Activated T-cell treated with anti-CD3 and anti-CD28 coated beads for 48 hours (primary cell): Measurements from ENCODE around the gene HSDL2.

Experiments used
- DNase-seq: peaks from one replicate; pipeline ENCODE4 v3.0.0-alpha.2; 2020; ENCODE audit warnings: low read depth

The HSDL2 gene

DNA sequence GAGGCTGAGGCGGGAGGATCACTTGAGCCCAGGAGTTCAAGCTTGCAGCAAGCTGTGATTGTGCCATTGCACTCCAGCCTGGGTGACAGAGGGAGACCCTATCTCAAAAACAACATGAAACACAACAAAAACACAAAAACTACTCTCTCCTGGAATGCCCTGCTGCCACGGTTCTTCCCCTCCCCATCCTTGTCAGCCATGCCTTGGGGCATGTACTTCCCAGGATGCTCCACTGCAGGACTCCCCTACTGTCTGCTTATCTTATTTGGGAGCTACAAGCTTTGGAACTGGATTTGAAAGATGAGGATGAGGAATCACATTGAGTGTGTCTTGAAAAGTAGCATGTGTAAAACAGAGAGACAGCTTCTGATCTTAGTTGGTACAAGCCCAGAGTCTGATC, 66.6 kb downstream of the HSDL2 start:
- no peak for DNase-seq

DNA sequence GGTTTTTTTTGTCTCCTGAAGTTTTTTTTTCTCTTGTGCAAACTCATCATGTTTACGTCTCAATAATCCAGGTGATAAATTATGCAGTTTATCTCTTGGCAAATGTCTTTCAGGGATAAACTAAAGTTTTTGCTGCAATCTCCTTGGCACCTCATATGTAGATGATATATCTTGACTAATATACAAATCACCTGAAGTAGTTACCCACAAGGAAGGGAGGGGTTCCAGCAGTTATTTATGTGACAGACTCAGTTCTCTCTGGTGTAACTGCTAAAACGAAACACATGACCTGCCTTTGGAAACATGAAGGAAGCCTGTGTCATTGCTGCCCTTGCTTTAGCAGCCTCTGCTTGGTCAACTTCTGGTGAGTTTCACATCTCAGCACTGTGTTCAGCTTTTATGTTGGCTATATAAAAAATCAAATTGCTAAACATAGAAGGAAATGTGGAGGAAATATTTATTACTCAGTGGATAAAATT, 67.4 kb downstream of the HSDL2 start:
- no peak for DNase-seq

DNA sequence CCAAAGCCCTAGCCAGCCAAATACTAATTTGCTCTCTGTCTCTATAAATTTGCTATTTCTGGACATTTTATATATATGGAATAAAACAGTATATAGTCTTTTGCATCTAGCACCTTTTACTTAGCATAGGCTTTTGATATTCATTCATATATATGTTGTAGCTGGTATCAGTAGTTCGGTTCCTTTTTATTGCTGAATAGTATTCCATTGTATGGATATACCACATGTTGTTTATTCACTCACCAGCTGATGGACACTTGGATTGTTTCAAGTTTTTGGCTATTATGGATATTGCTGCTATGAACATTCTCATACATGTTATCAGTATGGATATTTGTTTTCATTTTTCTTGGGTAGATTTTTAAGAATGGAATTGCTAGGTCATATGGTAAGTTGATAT, 82.9 kb downstream of the HSDL2 start:
- DNase-seq = no peak

DNA sequence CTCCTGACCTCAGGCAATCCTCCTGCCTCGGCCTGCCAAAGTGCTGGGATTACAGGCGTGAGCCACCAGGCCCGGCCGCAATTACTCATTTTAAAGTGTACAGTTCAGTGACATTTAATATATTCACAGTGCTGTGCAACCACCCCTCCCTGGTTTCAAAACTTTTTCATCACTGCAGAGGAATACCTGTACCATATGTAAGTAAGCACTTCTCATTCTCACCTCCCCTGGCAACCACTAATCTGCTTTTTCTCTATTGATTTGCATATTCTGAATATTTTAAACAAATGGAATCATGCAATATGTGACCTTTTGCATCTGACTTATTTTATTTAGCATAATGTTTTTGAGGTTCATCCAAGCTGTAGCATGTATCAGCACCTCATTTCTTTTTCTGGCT, 85.4 kb downstream of the HSDL2 start:
- no peak for DNase-seq

DNA sequence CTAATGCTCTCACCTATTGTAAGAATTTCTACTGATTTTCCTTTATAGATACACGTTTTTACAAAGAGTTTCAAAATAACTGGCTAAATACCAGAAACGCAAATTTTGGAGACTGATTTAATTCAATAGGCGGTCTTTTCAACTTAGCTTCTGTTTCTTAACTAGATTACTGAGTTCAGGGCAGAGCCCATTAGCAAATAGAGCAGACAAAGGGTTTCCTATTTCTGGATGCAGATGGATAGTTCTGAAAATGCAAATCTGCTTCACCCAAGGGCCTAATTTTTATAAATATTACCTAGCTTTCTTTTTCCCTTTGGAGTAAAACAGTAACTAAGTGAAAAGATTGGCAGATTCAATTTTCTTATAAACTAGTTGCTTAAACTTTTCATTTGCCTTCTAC, 93.1 kb downstream of the HSDL2 start:
- DNase-seq = no peak

DNA sequence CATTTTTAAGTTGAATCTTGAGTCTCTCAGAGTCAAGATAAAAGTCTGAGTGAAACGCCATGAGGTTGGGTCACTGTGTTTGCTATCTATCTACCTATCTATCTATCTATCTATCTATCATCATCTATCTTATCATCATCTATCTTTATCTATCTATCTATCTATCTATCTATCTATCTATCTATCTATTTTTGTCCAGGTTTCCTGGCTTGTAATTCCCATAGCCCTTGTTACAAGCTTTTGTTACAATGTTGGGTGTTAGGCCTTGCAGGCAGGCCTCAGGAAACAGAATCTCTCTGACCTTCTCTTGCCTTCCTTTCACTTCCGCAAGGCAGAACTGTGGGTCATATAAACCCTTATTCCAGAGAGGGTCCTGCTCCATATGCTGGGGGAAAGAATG, 94.1 kb downstream of the HSDL2 start:
- no peak for DNase-seq

DNA sequence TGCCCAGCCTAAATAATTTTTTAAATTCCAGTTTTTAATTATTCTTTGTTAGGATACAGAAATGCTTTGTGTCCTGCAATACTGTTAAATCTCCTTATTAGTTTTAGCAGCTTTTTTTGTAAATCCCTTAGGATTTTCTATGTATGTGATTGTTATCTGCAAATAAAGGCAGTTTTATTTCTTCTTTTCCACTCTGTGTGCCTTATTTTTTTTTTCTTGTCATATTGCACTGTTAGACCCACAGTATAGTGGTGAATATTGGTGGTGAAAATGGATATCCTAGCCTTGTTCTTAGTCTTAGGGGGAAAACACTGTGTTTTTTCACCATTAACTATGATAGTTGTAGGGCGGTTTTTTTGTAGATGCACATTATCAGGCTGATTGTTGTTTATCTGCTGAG, 95.4 kb downstream of the HSDL2 start:
- DNase-seq = no peak

DNA sequence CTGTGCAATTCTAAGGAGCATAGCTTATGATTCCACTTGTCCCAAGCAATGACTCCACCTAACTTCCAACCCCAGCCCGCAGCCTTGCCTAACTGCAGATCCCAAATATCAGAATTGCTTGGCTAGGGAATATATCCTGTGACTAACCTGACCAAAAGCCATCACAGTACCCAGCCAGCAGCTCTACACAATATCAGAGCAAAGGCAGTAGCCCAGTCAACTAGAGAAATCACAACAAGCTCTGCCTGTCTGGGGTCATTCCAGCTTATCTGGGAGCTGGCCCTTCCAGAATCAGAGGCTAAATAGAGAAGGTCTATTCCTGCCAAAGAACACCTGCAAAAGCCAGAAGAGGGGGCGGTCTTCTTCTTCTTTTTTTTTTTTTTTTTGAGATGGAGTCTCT, 97.4 kb downstream of the HSDL2 start:
- no peak for DNase-seq

DNA sequence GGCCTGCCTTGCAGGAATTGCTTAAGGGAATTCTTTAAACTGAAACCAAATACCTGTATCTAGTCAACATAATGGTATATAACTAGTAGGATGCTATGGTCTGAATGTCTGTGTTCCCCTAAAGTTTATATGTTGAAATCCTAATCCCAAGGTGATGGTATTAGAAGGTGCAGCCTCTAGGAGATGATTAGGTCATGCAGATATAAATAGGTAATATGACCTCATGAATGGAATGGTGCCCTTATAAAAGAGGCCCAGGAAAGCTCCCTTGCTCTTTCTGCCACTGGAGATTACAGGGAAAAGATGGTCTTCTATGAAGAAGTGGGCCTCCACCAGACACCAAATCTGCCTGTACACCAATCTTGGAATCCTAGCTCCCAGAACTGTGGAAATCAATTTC, 99.3 kb downstream of the HSDL2 start:
- DNase-seq = no peak

DNA sequence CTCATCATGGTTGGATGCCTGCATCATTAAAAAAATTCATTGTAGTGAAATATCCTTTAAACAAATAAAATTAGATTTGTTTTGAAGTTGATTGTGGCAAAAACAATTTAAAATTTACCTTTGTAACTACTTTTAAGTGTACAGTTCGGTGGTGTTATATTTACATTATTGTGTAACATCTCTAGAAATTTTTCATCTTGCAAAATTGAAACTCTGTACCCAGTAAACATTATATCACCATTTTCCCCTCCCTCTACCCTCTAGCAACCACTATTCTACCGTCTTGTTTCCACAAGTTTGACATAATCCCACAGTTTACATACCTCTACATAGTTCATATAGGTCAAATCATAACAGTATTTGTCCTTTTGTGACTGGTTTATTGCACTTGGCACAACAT, 104.7 kb downstream of the HSDL2 start:
- no peak for DNase-seq

DNA sequence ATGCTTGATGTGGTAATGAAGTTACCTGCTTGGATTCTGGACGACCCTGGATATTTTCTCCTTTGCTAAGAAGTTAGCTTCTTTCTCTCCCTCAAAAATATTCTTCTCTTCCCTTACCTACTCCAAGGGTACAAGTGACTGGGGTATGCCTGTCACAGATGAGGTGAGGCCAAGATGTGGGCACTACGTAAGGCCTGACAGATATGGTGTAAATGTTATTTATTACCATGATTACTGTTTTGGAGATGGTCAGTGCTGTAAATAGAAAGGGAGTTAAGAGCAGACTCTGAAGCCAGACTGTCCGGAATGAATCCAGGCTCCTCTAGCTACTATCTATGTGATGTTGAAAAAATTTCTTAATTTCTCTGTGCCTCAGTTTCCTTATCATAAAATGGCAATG, 105.7 kb downstream of the HSDL2 start:
- DNase-seq = no peak

DNA sequence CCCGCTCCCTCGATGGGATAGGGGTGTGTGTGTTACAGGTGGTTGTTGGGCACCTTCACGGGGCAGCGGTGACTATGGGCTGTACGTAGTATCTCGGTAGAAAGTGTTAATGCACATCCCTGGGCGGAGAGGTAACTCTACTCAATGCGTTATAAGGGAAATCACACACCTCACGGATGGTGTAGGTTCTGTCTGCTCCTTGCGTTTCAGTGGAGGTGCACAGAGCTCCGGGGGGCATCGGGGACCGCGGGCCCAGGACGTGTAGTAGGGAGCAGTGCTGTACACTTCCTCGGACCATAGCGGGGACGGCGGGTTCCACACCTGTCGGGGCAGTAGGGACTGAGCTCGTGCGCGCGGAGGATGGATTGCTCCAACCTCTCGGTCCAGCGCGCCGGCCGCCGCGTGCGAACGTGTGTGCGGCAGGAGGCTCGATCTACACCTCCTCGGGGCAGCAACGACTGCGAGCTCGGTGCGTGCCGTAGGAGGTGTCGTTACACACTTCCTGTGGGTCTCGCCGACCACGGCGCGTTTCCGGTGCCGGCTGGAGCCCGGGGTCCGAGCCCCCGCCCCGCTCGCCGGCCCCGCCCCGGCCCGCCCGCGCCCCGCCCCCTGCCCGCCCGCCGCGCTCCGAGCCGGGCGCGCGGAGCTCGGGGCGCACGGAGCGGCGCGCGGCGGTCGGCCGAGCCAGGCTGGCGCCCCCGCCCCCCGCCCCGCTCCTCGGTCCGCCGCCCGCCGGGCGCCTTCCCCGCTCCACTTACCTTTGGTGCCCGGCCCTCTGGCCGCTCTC, 106.5 kb downstream of the HSDL2 start, which contains the start of gene KIAA1958:
Gene KIAA1958 (plus strand): TSS at position 607 of the 787 bp plus-strand sequence. CDS start 87,254 bp downstream, outside the sequence.
- peak; percentile 84 for DNase-seq

DNA sequence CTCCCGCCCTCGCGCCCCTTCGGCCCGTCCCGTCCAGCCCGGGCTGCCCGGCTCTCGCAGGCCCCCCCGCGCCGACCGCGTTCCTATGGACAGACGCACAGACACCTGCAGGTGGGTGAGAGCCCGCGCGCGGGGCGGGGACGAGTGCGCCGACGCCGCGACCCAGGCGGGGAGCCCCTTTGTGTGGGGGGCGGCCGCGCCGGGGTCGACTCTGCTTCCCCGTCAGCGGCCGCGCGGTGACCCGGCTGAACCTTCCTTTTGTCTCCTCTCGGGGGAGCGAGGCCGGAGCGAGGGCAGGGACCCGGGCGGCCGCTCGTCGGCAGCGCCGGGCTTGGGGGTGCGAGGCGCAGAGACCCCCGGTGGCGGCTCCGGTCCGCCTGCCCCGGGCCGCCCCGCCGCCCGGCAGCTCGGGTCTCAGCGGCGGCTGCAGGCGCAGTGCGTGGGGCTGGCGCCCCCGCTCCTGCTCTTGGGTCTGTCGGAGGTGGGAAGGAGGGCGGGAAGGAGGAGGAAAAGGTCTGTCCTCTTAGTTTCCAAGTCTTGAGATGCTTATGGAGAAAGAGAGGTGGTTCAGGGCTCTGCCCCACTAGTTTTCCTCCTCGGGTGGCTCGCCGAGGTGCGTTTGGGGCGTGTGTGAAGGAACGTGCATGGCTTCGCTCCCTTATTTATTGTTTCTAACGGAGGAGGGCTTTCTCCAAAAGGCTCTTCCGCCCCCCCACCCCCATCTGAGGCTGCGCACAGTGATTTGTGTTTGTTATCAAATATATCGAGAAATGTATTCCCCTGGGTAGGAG, 107.3 kb downstream of the HSDL2 start:
- peak; percentile 36 for DNase-seq

DNA sequence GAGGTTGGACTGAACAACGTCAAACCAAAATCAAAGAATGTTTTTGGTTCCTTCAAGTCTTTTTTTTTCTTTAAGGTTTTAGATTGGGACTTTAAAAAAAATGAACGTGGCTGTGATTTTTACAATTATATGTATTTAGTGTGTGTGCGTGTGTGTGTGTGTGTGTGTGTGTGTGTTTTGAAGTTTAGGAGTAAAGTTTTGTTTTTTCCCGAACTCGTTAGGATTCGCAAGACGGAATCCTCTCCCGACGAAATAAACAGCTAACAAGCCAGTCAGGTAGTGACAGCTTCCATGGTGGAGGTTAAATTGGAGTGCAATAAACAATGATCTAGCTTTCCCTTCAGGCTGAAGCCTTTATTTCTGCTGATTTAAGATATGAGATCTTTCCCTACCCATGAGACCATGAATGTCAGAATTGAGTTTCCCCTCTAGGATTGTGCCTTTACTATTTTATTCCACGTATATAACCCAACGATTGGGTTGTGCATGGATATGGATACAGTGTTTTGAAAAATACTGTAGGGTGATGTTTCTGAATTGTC, 108.0 kb downstream of the HSDL2 start:
- DNase-seq = no peak

DNA sequence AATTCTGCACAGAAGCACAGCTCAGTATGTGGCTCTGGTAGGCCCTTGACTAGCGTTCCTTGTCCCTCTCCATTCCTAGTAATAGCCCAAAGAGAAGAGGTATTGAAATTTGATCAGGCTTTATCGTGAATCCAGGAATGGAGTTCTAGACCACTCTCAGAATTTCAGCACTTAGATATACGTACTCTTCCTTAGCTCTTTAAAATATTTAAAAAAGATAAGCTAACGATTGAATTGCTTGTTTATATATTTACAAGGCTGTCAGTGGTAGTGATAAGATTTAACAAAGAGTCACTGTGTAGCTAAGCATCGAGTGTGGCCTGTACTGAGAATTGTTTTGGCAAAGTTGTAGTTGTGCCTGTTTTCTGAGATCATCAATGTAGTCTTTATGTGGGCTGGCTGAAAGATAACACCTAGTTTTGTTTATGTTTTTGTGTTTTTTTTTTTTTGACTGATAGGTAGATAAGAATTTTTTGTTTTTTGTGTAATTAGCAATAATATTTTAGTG, 109.2 kb downstream of the HSDL2 start:
- DNase-seq = no peak

DNA sequence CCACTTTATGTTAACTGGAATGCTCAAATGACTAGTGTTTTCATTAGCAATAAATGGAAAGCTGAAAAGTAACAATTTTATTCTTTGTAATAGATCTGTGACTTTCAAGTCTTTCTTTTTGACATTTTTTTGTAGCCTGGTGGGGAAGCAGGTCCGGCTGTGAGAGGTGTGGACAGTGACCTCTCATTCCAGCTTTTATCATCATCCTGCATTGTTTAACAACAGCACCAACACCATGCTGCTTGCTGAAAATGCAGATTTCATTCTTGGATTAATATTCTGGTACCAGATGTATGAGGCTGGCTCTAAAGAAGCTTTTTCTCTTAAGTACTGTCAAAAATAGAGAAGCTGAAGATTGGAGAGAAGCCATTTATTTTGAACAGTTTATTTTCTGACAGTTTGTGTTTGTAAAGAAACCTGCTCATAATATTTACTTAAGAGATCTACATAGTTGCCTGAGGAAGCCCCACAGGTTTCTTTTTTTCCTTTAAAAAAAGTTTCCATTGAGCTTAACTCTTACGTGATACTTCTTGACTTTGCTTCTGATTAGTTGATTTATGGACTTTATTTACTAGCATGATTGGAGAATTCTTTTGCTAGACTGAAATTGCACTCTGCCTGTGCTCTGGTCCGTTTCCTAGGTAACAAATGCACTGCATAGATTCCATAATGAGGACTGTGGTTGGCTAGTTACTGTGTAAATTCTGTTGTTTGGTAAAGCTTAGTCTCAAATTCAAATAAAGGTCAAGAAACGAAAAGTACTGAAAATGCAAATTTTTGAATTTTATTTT, 110.2 kb downstream of the HSDL2 start:
- DNase-seq = no peak

DNA sequence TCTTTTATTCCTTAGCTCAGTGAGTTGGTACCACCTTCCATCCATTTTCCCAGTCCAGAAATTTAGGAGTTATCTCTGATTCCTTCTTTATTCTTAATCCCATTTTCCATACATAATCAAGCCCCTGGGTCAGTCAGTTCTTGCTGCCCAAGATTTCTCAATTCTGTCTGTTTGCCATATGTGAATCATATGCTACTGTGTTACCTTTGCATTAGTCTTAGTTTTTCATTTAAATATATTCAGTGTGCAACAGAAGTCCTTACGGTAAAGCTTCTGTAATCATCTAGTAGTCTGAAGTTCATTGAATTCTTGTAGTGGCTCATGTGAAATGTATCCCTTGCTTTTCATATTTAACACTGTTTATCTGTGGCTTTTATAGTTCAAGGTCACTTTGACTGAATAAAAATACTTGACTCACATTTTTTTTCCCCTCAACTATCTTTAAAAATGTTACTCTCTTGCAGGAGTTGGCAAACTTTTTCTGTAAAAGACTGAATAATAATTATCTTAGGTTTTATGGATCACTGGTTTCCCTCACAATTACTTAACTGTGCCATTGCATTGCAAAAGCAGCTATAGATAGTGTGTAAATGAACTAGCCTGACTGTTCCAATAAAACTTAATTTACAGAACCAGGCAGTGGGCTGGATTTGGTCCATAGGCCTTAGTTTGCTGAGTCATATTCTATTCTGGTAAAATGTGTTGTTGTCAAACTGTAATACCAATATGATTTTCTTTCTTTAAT, 113.7 kb downstream of the HSDL2 start:
- DNase-seq = no peak

DNA sequence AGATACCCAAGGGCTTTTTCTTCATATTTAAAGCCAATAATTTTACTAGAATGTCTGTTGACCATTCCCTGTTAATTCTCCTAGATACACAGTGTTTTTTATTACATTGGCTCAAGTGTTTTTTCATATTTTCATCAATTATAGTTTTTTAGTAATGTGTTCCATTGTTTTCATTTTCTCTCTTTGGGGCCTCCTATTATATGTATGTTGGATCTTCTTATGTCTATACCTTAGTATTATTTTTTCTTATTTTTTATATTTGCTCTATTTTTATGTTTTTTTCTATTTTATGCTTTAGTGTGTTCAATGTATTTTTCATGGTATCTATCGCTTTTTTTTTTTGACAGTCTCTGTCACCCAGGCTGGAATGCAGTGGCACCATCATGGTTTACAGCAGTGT, 114.2 kb downstream of the HSDL2 start:
- DNase-seq = no peak

DNA sequence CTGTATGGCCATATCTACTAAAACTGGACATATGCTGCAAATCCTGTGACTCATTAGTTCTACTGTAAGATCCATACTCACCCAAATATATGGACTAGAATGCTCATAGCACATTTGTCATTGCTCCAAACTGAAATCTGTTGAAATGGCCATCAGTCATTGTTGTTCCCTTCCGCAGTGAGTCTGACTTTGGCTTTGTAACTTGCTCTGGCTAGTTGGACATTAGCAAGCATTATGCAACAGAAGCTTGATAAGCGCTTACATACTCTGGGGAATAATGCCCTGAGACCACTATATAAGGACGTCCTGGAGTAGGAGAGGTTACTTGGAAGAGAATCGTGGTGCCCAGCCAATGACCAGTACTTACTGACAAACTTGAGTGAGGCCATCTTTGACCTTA, 115.7 kb downstream of the HSDL2 start:
- no peak for DNase-seq

DNA sequence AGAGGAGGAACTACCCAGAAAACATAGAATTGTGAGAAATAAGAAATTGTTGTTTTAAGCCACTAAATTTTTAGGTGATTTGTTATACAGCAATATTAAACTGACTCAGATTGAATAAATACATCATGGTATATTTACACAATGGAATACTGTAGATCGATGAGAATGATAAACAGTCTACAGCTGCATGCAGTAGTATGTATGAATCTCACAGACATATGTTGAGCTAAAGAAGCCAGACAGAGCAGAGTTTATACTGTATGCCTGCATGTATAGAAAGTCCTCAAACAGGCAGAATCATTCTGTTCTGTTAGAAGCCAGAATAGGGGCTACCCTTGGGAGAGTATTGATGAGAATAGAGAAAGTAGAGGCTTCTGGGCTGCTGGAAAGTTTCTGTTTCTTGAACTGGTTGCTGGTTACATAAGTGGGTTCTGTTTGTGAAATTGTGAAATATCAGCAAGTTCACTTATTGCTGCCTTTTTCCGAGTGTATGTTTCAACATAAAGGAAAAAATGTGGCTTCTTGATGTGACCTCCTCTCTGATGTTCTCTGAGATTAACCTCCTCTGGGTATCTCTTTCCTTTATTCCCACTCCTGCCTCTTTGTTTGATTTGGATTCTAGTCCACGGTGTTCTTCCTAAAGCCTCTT, 116.3 kb downstream of the HSDL2 start:
- no peak for DNase-seq

DNA sequence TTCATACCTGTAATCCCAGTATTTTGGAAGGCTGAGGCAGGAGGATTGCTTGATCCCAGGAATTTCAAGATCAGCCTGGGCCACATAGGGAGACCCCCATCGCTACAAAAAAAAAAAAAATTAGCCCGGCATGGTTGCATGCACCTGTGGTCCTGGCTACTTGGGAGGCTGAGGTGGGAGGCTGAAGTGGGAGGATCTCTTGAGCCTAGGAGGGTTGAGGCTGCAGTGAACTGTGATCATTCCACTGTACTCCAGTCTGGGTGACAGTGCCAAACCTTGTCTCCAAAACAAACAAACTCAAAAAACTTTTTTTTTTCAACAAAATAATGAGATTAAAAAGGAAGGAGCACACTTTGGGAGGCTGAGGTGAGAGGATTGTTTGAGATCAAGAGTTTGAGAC, 120.9 kb downstream of the HSDL2 start:
- no peak for DNase-seq
